SK-N-SH (cell line): ENCODE results near the gene AGBL1.

Source experiments
- EP300 ChIP-seq, 2 experiments: IDR thresholded peaks; 2 replicates each; pipeline versions ENCODE4 v1.4.0 to v1.6.1; 2012; ENCODE audit warnings: borderline replicate concordance in 1 of 2, low read depth in 1 of 2, low read length in 1 of 2
- SMC3 ChIP-seq: IDR thresholded peaks from 2 replicates; pipeline ENCODE4 v1.6.1; 2012; ENCODE audit warnings: low read depth, low read length, improper control_type of control experiment

DNA sequence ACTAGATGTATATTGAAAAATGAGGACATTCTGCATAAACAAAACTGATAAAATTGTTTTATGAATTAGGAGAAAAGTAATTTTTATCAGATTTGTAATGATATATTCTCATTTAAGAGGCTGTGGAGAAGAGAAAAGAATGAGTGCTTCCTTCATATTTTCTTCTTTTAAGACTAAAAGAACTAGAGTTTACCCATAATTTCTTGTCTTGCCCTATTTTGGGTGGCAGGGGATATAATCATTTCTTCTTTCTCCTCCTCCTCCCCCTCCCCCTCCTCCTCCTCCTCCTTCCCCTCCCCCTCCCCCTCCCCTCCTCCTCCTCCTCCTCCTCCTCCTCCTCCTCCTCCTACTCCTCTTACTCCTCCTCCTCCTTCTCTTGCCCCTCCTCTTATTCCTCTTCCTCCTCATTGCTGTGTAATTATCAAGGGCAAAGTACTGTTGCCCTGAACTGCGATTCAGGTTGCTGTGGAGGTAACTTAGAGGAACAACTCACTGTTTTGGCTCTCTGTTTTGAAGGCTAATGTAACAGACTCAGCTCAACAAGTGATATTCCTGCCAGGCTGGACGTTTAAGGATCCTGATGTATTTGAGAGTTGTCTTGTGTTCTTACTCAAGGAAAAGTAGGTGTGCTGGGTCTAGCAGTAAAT is 555.4 kb downstream of the AGBL1 start:
- TF ChIP-seq EP300 (IDR thresholded peaks at IDR 0.05; ENCODE audit: borderline replicate concordance in 1 of 2, low read depth in 1 of 2, low read length in 1 of 2), result no peak
- no peak for TF ChIP-seq SMC3
